Measurements from ENCODE around the gene MYORG. TPM values are rescaled to one million over a fixed set of nuclear protein-coding genes. Genes with fewer than 3 reads are reported as not detected.

MYORG gene
- total RNA-seq, 1 donor from 2014 or later: 4.7 TPM

- DNase-seq: no peak
Measured at GRCh38 chr9:34332076-34332964, 44.4 kb downstream of the MYORG start.

GRCh38 chr9:34331196-34331595 lies 45.5 kb downstream of the MYORG start:
- no peak for DNase-seq

GRCh38 chr9:34328987-34329832 lies 47.5 kb downstream of the MYORG start, which contains the start of the genes KIF24 and NUDT2:
KIF24 (minus strand) TSS chr9:34329268; CDS start chr9:34311346, 17,922 bp downstream.
NUDT2 (plus strand) TSS chr9:34329569; CDS start chr9:34339040, 9,471 bp downstream.
- DNase-seq: peak; percentile 97

GRCh38 chr9:34328500-34328986 lies 48.2 kb downstream of the MYORG start:
- no peak for DNase-seq

GRCh38 chr9:34326690-34327089 lies 50.0 kb downstream of the MYORG start:
- no peak for DNase-seq

GRCh38 chr9:34322899-34323591 lies 53.7 kb downstream of the MYORG start:
- no peak for DNase-seq

- DNase-seq: no peak
Measured at GRCh38 chr9:34321451-34321850, 55.2 kb downstream of the MYORG start.

- DNase-seq: no peak
Measured at GRCh38 chr9:34318163-34318790, 58.4 kb downstream of the MYORG start.

- DNase-seq: no peak
Measured at GRCh38 chr9:34317436-34317835, 59.3 kb downstream of the MYORG start.

Small RNA genes within 50 kb of the gene (small RNA-seq; reads per million reads assigned to genes)
- not detected for gene RF00019

Other genes starting within 250 kb of the MYORG start
- 21.1 TPM for gene UBAP1, start 197.9 kb downstream of the MYORG start, total RNA-seq
- gene KIF24, start 47.6 kb downstream of the MYORG start, total RNA-seq: 0.78 TPM
- gene NUDT2, start 47.3 kb downstream of the MYORG start, total RNA-seq: 17.3 TPM
- gene FAM219A, start 81.7 kb upstream of the MYORG start, total RNA-seq: 23.1 TPM
- 0.78 TPM for gene DNAI1, start 81.9 kb upstream of the MYORG start, total RNA-seq
- 37.6 TPM for gene ENHO, start 146.1 kb upstream of the MYORG start, total RNA-seq
- gene CNTFR, start 212.8 kb upstream of the MYORG start, total RNA-seq: 14.0 TPM
- 5.5 TPM for gene RPP25L, start 235.2 kb upstream of the MYORG start, total RNA-seq
- gene DCTN3, start 243.6 kb upstream of the MYORG start, total RNA-seq: 108 TPM

Data from occipital lobe (tissue), 3 donors.